B cell (primary cell): ENCODE results near the gene PRMT5. TPM values are rescaled to one million over a fixed set of nuclear protein-coding genes. Genes with fewer than 3 reads are reported as not detected.

ENCODE experiments used
- ATAC-seq: fragments of 200-7000 bp; cut with Tn5 transposase; one replicate; pipeline ENCODE4 v1.10.0; 2021; ENCODE audit warnings: low read depth, mild to moderate bottlenecking, moderate number of reproducible peaks, moderate library complexity
- CTCF ChIA-PET: fragments of 350-600 bp; sonication (Branson Sonifier 250); formaldehyde crosslinking; loops from one replicate; lab custom pipeline; 2021; ENCODE audit warnings: antibody characterized with exemption, inconsistent platforms; lab: Charles Lee
- POLR2A ChIA-PET: fragments of 350-600 bp; sonication (Branson Sonifier 250); formaldehyde crosslinking; loops from one replicate; lab custom pipeline; 2021; ENCODE audit warnings: antibody characterized with exemption; lab: Charles Lee
- DNase-seq: peaks from one replicate; pipeline ENCODE4 v3.0.0; 2013
- H2AFZ ChIP-seq: 2 replicates; pipeline ENCODE4 v1.6.1; 2012; ENCODE audit warnings: mild to moderate bottlenecking, low read depth, low read length; ENCODE audit not compliant: insufficient read depth, poor library complexity, severe bottlenecking
- H3K27ac ChIP-seq, 2 donors: 1 replicate in 1 of 2; 2 replicates in 1 of 2; pipeline ENCODE4 v1.5.1; 2012 to 2013; ENCODE audit warnings: low read length in 2 of 2, mild to moderate bottlenecking in 2 of 2, moderate library complexity in 1 of 2
- H3K27me3 ChIP-seq, 4 experiments: fragments of 200-600 bp in 1 of 4; sonication (generic) in 1 of 4; replicated peaks in 1 of 4; 1 replicate in 2 of 4; 2 replicates in 2 of 4; pipeline versions ENCODE4 v1.6.1 to v1.7.0; 2013 to 2016; ENCODE audit warnings: low read length in 3 of 4, mild to moderate bottlenecking in 2 of 4, mixed read lengths in 1 of 4, moderate library complexity in 1 of 4; ENCODE audit not compliant: insufficient read depth in 4 of 4, control insufficient read depth in 3 of 4; ENCODE audit errors: control extremely low read depth in 1 of 4
- H3K36me3 ChIP-seq, 2 experiments: replicated peaks in 1 of 2; 1 replicate in 1 of 2; 2 replicates in 1 of 2; pipeline versions ENCODE4 v1.6.1 to v1.7.1; 2013; ENCODE audit warnings: low read length in 1 of 2; ENCODE audit not compliant: insufficient read depth in 2 of 2, control insufficient read depth in 1 of 2; ENCODE audit errors: control extremely low read depth in 1 of 2, extremely low read depth in 1 of 2
- H3K4me1 ChIP-seq, 2 donors: fragments of 200-600 bp in 1 of 2; sonication (generic) in 1 of 2; 1 replicate in 1 of 2; 2 replicates in 1 of 2; pipeline versions ENCODE4 v1.5.1 to v1.6.1; 2013 to 2017; ENCODE audit warnings: low read length in 2 of 2; ENCODE audit not compliant: control insufficient read depth in 2 of 2, insufficient read depth in 2 of 2
- H3K4me2 ChIP-seq: replicated peaks from 2 replicates; pipeline ENCODE3; 2012; ENCODE audit warnings: mild to moderate bottlenecking, low read depth, low read length; ENCODE audit not compliant: poor library complexity, severe bottlenecking
- H3K4me3 ChIP-seq, 5 experiments: fragments of 200-600 bp in 1 of 5; sonication (generic) in 1 of 5; 1 replicate in 3 of 5; 2 replicates in 2 of 5; pipeline versions ENCODE4 v1.5.1 to v1.7.0; 2011 to 2016; ENCODE audit warnings: low read length in 4 of 5, mild to moderate bottlenecking in 4 of 5, low read depth in 2 of 5, control low read depth in 1 of 5, moderate library complexity in 1 of 5; ENCODE audit not compliant: insufficient read depth in 1 of 5; ENCODE audit errors: control extremely low read depth in 1 of 5, extremely low read depth in 1 of 5
- H3K79me2 ChIP-seq: fragments of 200-600 bp; sonication (generic); one replicate; pipeline ENCODE4 v1.6.0; 2016; ENCODE audit warnings: low read length; ENCODE audit not compliant: control insufficient read depth, insufficient read depth
- H3K9ac ChIP-seq: fragments of 200-600 bp; sonication (generic); 2 replicates; pipeline ENCODE4 v1.6.1; 2017; ENCODE audit warnings: mild to moderate bottlenecking, low read length, moderate library complexity
- H3K9me3 ChIP-seq, 3 donors: one replicate each; pipeline versions ENCODE4 v1.6.1 to v1.7.1; 2013; ENCODE audit warnings: low read length in 2 of 3; ENCODE audit not compliant: control insufficient read depth in 2 of 3, insufficient read depth in 1 of 3; ENCODE audit errors: control extremely low read depth in 1 of 3
- H4K20me1 ChIP-seq: 2 replicates; pipeline ENCODE4 v1.6.0; 2012; ENCODE audit warnings: mild to moderate bottlenecking, low read length; ENCODE audit not compliant: insufficient read depth, control insufficient read depth, poor library complexity, severe bottlenecking
- H3K27ac Mint-ChIP-seq: one replicate; pipeline ENCODE4 v1.8.0; 2021; ENCODE audit warnings: mixed read lengths
- H3K27me3 Mint-ChIP-seq: one replicate; pipeline ENCODE4 v1.8.0; 2021; ENCODE audit warnings: mixed read lengths
- H3K4me1 Mint-ChIP-seq: one replicate; pipeline ENCODE4 v1.8.0; 2021; ENCODE audit warnings: mixed read lengths
- H3K4me3 Mint-ChIP-seq: one replicate; pipeline ENCODE4 v1.8.0; 2021; ENCODE audit warnings: mixed read lengths
- H3K9me3 Mint-ChIP-seq: one replicate; pipeline ENCODE4 v1.8.0; 2022; ENCODE audit warnings: mixed read lengths; ENCODE audit not compliant: insufficient read depth
- CTCF ChIP-seq: fragments of 200-600 bp; IDR thresholded peaks from one replicate; pipeline ENCODE4 v1.8.0; 2022; ENCODE audit warnings: antibody characterized with exemption, mild to moderate bottlenecking
- EZH2 ChIP-seq: IDR thresholded peaks from 2 replicates; pipeline ENCODE4 v1.6.1; 2012; ENCODE audit warnings: borderline replicate concordance, low read depth, mild to moderate bottlenecking, moderate library complexity, low read length; ENCODE audit not compliant: insufficient read depth, poor library complexity, severe bottlenecking
- WGBS: methylation state at CpG from one replicate; pipeline ENCODE4 v1.1.5; 2013; ENCODE audit warnings: missing lambda C conversion rate; ENCODE audit not compliant: insufficient coverage; 5-methylcytosine and 5-hydroxymethylcytosine counted together
- intact Hi-C: fragments of 100-400 bp; cut with micrococcal nuclease; formaldehyde crosslinking; loops from one replicate; pipeline ENCODE4 v1.10.0; 2022
- polyA plus RNA-seq: library from polyadenylated mRNA; depleted of rRNA; stranded (reverse); fragments of >200 nt; gene quantifications from 2 replicates; pipeline ENCODE4 v1.2.3, GENCODE V29; 2012
- total RNA-seq, 2 donors: library from RNA; stranded (reverse); fragments of 120-200 nt in 1 of 2; gene quantifications; 1 replicate in 1 of 2; 2 replicates in 1 of 2; pipeline versions ENCODE4 v1.2.3 to v1.2.4, GENCODE V29; 2013 to 2022

Gene PRMT5
- total and polyA plus RNA-seq, 2 donors (not counting 1 experiment from before 2014, with no cell fraction given) = 38.8 to 50.4 TPM

- Mint-ChIP-seq H3K4me1 (peaks cover 10% of the 10 kb centered on the region), H3K4me3 (no peak overlapping the region), H3K27me3 (no peaks in the 10 kb centered on the region), H3K27ac (no peak overlapping the region), H3K9me3 (no peaks in the 10 kb centered on the region)
- TF ChIP-seq EZH2 (no peak), CTCF (no peak)
- ATAC-seq (no peak), DNase-seq (no peak)
- Histone ChIP-seq H3K4me2 (no peak overlapping the region), H3K4me3 (no peak overlapping the region), H4K20me1 (no peaks in the 10 kb centered on the region), H3K9ac (no peak overlapping the region), H3K79me2 (peaks cover 3% of the 10 kb centered on the region), H2AFZ (no peak overlapping the region), H3K27ac (no peak overlapping the region), H3K27me3 (no peaks in the 10 kb centered on the region), H3K4me1 (peaks cover 3 to 6% of the 10 kb centered on the region in 2 donors), H3K9me3 (no peaks in the 10 kb centered on the region), H3K36me3 (peaks cover 4 to 29% of the 10 kb centered on the region in 2 experiments)
- 100% methylated on average over 3 of the region's 3 CpGs for WGBS
- intact Hi-C loops = no loop called here
- ChIA-PET CTCF (interaction anchor here (1.0 to 2.8 kb wide), 9 partner anchors 10 to 326 kb away, joined by 3 to 14 read pairs (median 5); partner anchors contain the start of gene LRP10), POLR2A (interaction anchor here (1.1 to 1.7 kb wide), 2 partner anchors 8 to 24 kb away, joined by 6 to 7 read pairs; no protein-coding TSS in a partner anchor)
Measured at GRCh38 chr14:22896760-22897159, 32.4 kb downstream of the PRMT5 start.

- H3K4me1 Mint-ChIP-seq = peaks cover 10% of the 10 kb centered on the region
- peaks cover 3% of the 10 kb centered on the region for H3K79me2 ChIP-seq
- H4K20me1 ChIP-seq = no peaks in the 10 kb centered on the region
- intact Hi-C loops = no loop called here
- 98% methylated on average over 4 of the region's 5 CpGs for WGBS
- H3K27me3 ChIP-seq = no peaks in the 10 kb centered on the region
- H3K9ac ChIP-seq = no peak overlapping the region
- H3K4me1 ChIP-seq = peaks cover 3 to 6% of the 10 kb centered on the region in 2 donors
- H3K4me3 Mint-ChIP-seq = no peak overlapping the region
- TF ChIP-seq EZH2 (no peak), CTCF (no peak)
- peak overlapping the region; percentile 53 for H3K27ac Mint-ChIP-seq
- no peak overlapping the region for H2AFZ ChIP-seq
- ATAC-seq (no peak), DNase-seq (no peak)
- no peaks in the 10 kb centered on the region for H3K9me3 ChIP-seq
- CTCF ChIA-PET = interaction anchor here (0.6 to 2.8 kb wide), 12 partner anchors 10 to 332 kb away, joined by 3 to 14 read pairs (median 4); partner anchors contain the start of gene LRP10
- H3K9me3 Mint-ChIP-seq = no peaks in the 10 kb centered on the region
- H3K27ac ChIP-seq = no peak overlapping the region
- no peaks in the 10 kb centered on the region for H3K27me3 Mint-ChIP-seq
- H3K4me2 ChIP-seq = no peak overlapping the region
- no peak overlapping the region for H3K4me3 ChIP-seq
- POLR2A ChIA-PET = interaction anchor here (1.1 to 1.7 kb wide), 2 partner anchors 8 to 24 kb away, joined by 6 to 7 read pairs; no protein-coding TSS in a partner anchor
- peaks cover 2 to 25% of the 10 kb centered on the region in 2 experiments for H3K36me3 ChIP-seq
Measured at GRCh38 chr14:22896356-22896755, 32.8 kb downstream of the PRMT5 start.
